Endothelial cell of hepatic sinusoid (primary cell): ENCODE measurements around the gene KICS2.
"Not testable (repeated sequence)": the region's sequence is repeated elsewhere in the genome, so short reads cannot be mapped to it uniquely, and the experiment has no call there.

Experiments used
- in situ Hi-C: cut with HindIII; loops from 2 replicates; pipeline ENCODE4 v1.10.0; 2017; ENCODE audit warnings: low sequenced_read_pairs

Gene KICS2

DNA sequence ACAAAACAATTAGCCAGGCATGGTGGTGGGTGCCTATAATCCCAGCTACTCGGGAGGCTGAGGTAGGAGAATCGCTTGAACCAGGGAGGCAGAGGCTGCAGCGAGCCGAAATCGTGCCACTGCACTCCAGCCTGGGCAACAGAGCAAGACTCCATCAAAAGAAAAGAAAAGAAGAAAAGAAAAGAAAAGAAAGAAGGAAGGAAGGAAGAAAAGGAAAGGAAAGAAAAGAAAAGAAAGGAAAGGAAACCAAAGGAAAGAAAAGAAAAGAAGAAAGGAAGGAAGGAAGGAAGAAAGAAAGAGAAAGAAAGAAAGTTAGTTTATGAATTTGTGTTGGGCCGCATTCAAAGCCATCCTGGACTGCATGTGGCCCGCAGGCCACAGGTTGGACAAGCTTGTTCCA, 4.5 kb downstream of the KICS2 start:
- in situ Hi-C loops, result not testable (repeated sequence)

- in situ Hi-C loops, result no loop called here
Measured at GRCh38 chr12:64216239-64216638, 5.9 kb downstream of the KICS2 start.

- in situ Hi-C loops, result no loop called here
Measured at GRCh38 chr12:64212119-64212746, 9.9 kb downstream of the KICS2 start.

DNA sequence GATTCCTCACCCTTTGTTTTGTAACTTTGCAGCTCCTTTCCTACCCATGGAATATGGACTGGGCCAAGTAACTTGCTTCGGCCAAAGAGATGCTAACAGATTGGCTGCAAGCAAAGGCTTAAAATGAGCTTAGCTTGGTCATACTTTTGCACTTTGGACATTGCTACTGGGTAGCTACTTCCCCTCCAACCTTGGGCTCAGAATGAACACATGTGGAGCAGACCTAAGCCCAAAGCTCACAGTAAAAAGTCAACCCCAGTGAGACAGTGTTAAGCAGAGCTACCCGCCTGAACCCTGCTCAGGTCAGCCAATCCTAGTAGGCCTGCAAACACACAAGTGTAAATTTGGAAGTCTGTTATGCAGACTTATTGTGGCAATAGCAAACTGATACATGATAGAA, 14.6 kb downstream of the KICS2 start:
- in situ Hi-C loops, result no loop called here

DNA sequence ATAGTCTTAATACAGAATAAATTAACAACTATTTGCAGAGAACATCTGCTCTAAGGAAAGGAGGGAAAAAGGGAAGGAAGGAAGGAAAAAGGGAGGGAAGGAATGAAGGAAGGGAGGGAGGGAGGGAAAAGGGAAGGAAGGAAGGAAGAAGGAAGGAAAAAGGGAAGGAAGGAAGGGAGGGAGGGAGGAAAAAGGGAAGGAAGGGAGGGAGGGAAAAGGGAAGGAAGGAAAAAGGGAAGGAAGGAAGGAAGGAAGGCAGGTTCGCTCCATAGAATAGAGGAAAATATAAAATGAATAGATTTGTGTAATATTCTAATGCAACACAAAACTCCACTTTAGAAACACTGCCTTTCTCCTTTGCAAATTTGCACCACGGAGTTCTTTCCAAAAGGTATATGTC, 16.6 kb downstream of the KICS2 start:
- in situ Hi-C loops, result no loop called here

- in situ Hi-C loops, result no loop called here
Measured at GRCh38 chr12:64203775-64204174, 18.3 kb downstream of the KICS2 start.

- in situ Hi-C loops, result no loop called here
Measured at GRCh38 chr12:64203036-64203435, 19.1 kb downstream of the KICS2 start.

DNA sequence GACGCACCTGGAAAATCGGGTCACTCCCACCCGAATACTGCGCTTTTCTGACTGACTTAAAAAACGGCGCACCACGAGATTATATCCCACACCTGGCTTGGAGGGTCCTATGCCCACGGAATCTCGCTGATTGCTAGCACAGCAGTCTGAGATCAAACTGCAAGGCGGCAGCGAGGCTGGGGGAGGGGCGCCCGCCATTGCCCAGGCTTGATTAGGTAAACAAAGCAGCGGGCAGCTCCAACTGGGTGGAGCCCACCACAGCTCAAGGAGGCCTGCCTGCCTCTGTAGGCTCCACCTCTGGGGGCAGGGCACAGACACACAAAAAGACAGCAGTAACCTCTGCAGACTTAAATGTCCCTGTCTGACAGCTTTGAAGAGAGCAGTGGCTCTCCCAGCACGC, 26.3 kb downstream of the KICS2 start:
- in situ Hi-C loops, result not testable (repeated sequence)

DNA sequence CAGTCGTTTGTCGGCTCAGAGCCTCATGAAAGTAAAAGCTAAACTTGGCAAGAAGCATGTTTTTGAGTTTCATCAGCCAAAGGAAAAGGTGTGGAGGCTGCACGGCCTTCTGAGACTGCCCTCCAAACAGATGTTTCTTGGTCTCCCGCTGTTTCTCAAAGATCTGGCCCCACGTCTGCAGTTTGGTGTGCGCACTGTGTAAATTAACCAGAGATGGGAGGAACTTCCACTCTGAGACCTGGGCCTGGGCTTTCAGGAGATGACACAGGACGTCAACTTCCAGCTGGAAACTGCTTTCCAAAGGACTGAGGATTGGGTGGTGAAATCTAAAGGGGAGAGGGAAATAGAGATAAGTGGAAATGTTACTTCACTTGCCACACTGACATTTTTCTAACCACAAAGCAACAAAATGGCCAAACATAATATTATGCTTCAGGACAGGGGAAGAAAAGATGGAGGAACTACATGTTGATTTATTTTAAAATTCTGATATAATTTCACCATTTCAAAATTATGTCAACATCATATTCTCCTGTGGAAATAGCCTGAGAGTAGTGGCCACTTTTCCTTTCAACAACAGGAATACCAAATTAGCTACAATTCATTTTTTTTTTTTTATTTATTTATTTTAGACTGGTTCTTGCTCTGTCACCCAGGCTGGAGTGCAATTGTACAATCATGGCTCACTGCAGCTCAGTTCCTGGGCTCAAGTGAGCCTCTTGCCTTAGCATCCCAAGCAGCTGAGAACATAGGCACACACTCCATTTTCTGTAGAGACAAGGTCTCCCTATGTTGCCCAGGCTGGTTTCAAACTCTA, 27.6 kb downstream of the KICS2 start:
- in situ Hi-C loops, result no loop called here

GRCh38 chr12:64193931-64194330, 28.2 kb downstream of the KICS2 start:
- in situ Hi-C loops, result no loop called here

DNA sequence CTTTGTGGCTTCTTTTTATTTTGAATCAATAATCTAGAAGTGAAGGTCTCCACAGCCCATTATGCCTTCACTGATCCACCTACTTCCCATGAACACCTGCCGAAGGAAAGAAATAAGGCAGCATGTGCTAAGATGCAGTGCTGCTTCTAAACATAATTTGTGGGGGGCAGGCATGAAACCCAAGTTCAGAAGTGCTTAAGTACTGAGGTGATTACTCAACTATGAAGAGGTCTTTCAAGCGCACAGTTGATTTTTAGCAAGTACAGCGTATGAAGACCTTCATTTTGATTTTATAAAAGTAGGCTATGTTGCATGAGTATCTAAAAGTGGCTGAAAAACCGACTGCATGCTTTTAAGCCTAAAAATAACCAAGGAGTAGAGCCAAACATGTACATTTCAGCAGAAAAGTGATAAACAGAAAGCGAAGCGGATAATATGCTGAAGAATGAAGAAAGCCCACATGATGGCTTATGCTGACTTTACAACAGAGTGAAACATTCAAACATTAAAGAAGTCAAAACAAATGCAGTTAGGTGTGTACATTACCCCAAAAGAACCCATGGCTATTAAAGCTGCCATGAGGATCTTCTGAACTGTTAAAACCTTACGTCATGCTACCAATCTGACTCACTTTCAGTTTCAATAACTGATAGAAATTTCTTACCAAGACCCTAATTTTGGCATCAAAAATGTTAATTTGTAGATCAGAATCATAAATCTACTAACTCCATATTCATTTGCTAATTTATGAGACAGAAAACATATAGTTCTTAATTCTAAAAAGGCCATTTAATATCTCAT, 29.3 kb downstream of the KICS2 start:
- in situ Hi-C loops, result no loop called here

DNA sequence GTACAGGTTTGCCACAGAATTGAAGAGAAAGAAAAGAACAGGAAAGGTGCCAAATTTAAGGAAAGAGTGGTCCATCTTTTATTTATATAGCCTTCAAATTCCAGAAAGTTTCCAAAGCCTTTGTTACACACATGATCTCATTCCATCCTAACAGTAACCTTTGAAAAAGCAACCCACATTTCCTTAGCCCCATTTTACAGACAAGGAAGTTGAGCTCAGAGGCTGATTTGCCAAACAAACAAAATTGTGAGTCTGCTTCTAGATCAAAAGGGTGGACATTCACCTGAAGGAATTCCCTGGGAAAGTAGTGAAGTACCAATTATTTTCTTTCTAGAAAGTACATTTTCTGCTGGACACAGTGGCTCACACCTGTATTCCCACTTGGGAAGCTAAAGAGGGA, 32.0 kb downstream of the KICS2 start:
- in situ Hi-C loops, result no loop called here

DNA sequence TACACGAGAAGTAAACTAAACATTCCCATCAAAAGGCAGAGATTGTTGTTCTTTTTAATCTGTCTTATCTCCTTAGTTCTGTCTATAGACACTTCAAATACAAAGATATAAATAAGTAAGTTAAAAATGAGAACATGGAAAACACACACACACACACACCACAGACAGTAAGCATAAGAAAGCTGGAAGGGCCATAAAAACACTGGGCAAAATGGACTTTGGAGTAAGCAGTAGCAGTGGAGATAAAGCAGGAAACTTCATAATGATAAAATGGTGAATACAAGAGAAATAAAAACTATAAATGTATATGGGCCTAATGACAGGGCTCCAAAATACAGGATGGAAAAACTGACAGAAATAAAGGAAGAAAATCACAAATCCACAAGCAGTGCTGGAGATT, 32.6 kb downstream of the KICS2 start:
- in situ Hi-C loops, result no loop called here

DNA sequence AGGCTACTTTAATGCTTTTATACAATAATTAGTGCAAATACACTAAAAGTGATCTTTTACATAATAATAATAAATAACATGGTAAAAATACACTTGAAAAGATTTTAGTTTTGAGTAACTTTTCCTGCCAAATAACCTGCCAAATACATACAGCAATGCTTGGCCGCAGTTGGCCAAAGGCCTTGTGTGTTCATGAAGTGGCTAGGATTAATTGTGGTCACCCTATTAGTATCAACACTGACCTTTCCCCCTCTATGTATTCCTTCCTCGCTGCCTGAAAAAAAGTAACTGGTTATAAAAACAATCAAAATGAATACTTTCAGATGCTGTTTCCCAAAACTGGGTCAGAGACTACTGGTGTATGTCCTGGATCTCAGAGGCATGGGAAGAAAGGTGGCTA, 34.3 kb downstream of the KICS2 start:
- in situ Hi-C loops, result no loop called here

GRCh38 chr12:64187370-64187769, 34.7 kb downstream of the KICS2 start:
- in situ Hi-C loops, result no loop called here

DNA sequence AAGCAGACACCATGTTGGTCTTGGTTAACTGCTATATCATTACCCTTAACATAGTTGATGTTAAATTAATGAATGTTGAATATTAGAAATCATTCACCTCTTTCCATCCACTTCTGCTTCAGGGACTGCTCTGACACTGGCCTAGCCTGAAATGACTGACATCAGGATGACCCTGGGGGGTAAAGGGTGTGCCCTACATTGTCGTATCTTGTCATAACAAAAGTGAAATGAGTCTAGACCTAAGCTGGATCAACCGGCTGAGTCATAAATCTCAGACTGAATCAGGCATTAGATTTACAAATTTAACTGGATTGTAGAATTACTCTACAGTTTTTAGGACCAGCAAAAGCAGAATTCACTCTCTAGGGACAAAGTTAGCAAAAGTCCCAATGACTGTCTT, 35.3 kb downstream of the KICS2 start:
- in situ Hi-C loops, result no loop called here

DNA sequence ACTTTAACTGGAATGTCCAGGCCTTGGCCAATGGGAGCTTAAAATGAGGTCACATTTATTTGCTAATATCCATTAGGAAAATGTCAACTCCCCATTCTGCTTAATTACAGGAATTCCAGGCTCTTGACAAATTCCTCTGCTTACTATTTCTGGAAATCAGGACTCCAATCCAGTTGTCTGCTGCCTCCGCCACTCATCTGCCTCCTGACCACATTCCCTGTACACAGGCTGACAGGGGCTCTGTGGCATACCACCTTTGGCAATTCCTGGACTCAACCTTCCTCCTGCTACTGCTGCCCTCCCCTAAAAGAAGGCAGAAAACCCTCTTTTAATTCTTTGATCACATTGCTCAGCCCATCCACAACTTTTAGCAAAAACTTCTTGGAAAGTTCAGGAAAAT, 37.9 kb downstream of the KICS2 start:
- in situ Hi-C loops, result loop anchor here (5.0 kb wide), 1 partner anchor 68 kb away; no protein-coding TSS in a partner anchor

GRCh38 chr12:64181430-64182291, 40.4 kb downstream of the KICS2 start:
- in situ Hi-C loops, result loop anchor here (5.0 kb wide), 1 partner anchor 71 kb away; no protein-coding TSS in a partner anchor

GRCh38 chr12:64180951-64181350, 41.1 kb downstream of the KICS2 start:
- in situ Hi-C loops, result loop anchor here (5.0 kb wide), 1 partner anchor 71 kb away; no protein-coding TSS in a partner anchor

- in situ Hi-C loops, result no loop called here
Measured at GRCh38 chr12:64178122-64178521, 44.0 kb downstream of the KICS2 start.

- in situ Hi-C loops, result no loop called here
Measured at GRCh38 chr12:64177001-64177400, 45.1 kb downstream of the KICS2 start.
